ENCODE data around the gene KRTAP19-1.

GRCh38 chr21:30444204-30444603 is 36.0 kb downstream of the KRTAP19-1 start:
- TF ChIP-seq ZBTB20 (tag by site-specific recombination; IDR thresholded peaks at IDR 0.05), result no peak
- no peak for TF ChIP-seq ZNF311 (tag by site-specific recombination; IDR thresholded peaks at IDR 0.05; ENCODE audit: borderline replicate concordance)
- no peak for TF ChIP-seq CTCF (tag by site-specific recombination; IDR thresholded peaks at IDR 0.05)
- TF ChIP-seq ZNF624 (tag by site-specific recombination; IDR thresholded peaks at IDR 0.05), result no peak
- TF ChIP-seq ZSCAN16 (tag by site-specific recombination; IDR thresholded peaks at IDR 0.05), result no peak
- TF ChIP-seq ZNF677 (tag by site-specific recombination; IDR thresholded peaks at IDR 0.05), result no peak
- TF ChIP-seq ZBTB26 (tag by site-specific recombination; optimal IDR thresholded peaks at IDR 0.05), result no peak
- TF ChIP-seq SALL2 (tag by site-specific recombination; IDR thresholded peaks at IDR 0.05; ENCODE audit: borderline replicate concordance), result no peak
- no peak for TF ChIP-seq ZNF292 (tag by site-specific recombination; IDR thresholded peaks at IDR 0.05; ENCODE audit: borderline replicate concordance, low read depth)
- TF ChIP-seq YY1 (tag by site-specific recombination; IDR thresholded peaks at IDR 0.05), result no peak
- TF ChIP-seq ZNF433 (tag by site-specific recombination; IDR thresholded peaks at IDR 0.05; ENCODE audit: low read depth), result no peak
- TF ChIP-seq ZNF324 (tag by site-specific recombination; IDR thresholded peaks at IDR 0.05), result no peak
- TF ChIP-seq SP7 (tag by site-specific recombination; IDR thresholded peaks at IDR 0.05), result no peak

Data from HEK293 (cell line).